Activated CD8-positive, alpha-beta memory T cell treated with anti-CD3 and anti-CD28 coated beads for 36 hours (primary cell): ENCODE measurements around the gene ZNF169. TPM values are rescaled to one million over a fixed set of nuclear protein-coding genes. Genes with fewer than 3 reads are reported as not detected.
"Not testable (repeated sequence)": the region's sequence is repeated elsewhere in the genome, so short reads cannot be mapped to it uniquely, and the experiment has no call there.

ENCODE experiments used
- CTCF ChIA-PET: fragments of 350-600 bp; sonication (Branson Sonifier 250); formaldehyde crosslinking; loops from one replicate; lab custom pipeline; 2021; ENCODE audit warnings: antibody characterized with exemption; lab: Charles Lee
- POLR2A ChIA-PET: fragments of 350-600 bp; sonication (Branson Sonifier 250); formaldehyde crosslinking; loops from one replicate; lab custom pipeline; 2021; ENCODE audit warnings: antibody characterized with exemption; lab: Charles Lee
- total RNA-seq, 2 experiments: library from RNA; stranded (reverse); gene quantifications; one replicate each; pipeline ENCODE4 v1.2.3, GENCODE V29; 2021

Gene ZNF169
- total RNA-seq = 1 to 10 TPM; 5.2 to 5.7 TPM

DNA sequence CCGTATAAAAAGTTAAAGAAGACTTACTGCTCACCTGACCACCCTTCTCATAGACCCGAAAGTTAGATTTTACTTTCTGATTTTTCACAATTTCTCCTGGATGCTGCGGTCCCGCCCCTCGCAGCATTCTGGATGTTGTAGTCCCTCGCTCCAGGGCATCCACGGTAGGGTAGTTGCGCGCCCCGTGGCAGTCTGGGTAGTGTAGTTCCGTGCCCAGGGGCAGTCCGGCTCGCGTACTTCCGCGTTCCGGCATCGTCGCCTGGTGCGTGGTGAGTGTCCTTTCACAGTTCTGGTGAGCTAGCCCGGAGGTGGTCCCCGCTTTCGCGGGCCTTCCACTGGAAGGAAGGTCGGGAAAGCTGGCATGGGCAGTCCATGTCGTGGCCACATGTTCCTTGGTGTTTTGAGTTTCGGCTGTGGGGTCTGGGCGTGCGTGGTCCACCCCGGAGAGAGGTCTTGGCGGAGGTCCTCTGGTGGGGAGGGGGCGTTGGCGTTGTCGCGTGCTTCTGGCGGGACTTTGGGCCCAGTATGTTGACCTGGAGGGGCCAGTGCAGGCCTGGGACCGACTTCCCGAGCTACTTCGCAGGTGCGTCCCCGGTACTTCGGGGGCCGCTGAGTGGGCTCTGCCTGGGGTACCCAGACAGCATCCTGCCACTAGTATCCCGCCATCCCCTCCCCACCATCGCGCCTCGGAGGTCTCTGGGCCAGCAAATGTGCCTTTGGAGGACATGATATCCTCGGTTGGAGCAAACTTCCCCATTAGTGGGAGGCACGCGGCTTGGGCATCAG lies at the start of gene ZNF169:
TSS of gene ZNF169 (plus strand) at position 222 of the 786 bp plus-strand sequence. CDS start 19,515 bp downstream, outside the sequence.
- ChIA-PET CTCF (interaction anchor here (0.6 kb wide), 1 partner anchor 9 kb away, joined by 4 read pairs; no protein-coding TSS in a partner anchor), POLR2A (interaction anchor here (0.7 kb wide), 1 partner anchor 90 kb away, joined by 4 read pairs; no protein-coding TSS in a partner anchor)

DNA sequence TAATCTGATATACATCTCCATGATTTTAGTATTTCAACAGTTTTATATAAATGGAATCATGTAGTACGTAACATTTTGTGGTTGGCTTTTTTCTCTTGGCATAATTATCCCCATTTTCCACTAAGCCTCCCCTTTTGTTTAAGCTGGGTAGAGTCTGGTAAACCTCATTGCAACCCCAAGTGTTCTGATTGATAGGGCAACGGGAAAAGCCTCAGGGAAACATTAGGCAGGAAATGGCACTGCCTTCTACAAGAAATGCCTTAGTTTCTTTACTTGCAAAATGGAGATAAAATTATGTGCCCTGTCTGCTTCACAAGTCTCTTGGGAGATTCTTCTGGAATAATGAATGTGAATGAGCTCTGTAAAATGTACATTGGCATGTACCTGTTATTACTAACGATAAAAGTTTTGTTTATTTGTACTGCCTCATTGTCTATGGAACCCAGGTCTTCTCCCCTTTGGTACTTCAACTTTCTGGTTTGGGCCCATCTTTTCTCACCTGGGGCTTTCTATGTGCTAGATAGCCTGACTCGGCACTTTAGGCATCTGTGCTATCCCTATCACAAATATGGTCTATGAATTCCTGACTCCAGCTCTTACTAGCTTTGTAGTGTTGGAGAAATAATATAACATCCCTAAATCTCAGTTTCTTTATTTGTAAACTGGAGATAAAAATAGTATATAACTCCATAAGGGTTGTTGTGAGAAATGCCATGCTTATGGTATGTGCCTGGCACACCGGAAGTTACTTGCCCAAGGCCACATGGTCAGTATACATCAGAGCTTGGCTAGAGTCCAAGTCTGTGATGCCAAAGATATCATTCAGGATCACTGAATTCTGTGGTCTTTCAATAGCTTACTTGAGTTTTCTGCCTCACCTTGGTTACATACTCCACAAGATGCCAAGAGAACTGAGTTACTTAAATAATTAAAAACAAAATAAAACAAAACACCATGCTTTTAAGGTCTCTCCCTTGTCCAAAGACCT lies 48.2 kb upstream of the ZNF169 start:
- CTCF ChIA-PET = interaction anchor here (1.9 to 4.4 kb wide), 2 partner anchors 145 to 146 kb away, joined by 6 to 38 read pairs; no protein-coding TSS in a partner anchor
- POLR2A ChIA-PET = no interaction called here

DNA sequence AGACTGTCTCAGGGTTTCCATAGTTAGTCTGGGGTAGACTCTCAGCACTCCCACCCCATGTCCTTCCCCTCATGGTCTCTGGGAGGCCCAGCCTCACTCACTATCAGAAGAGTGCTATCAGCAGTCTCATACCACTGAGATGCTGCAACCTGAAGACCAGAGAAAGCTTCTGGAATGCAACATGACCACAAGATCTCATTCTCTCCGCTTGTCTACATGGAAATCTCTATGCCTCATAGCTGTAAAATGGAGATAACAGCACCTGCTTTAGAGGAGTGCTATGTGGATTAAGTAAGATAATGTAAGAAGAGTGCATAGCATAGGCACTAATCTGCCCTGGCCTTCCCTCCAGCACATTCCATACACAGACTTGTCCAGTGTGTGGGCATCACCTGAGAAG lies 47.0 kb upstream of the ZNF169 start:
- CTCF ChIA-PET = interaction anchor here (0.7 to 4.4 kb wide), 6 partner anchors 29 to 249 kb away, joined by 3 to 38 read pairs (median 5); no protein-coding TSS in a partner anchor
- POLR2A ChIA-PET = no interaction called here

DNA sequence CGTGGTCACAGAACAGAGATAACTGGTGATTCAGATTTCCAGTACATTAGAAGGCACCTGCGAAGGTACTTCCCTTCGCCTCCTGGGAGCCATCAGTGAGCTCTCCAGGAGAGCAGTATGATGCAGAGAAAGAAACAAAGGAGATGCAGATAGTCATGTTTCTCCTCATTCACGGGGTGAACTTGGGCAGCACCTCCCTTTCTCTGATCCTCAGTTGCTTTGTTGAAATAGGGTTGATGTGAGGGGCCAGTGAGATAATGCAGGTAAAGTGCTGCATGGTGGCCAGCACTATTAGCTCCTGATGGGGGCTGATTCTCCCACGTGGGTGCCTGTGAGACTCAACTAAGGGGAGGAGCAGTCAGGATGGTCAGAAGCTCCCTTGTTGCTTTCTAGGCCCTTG lies 46.6 kb upstream of the ZNF169 start:
- ChIA-PET CTCF (interaction anchor here (0.7 to 4.4 kb wide), 6 partner anchors 29 to 249 kb away, joined by 3 to 38 read pairs (median 5); no protein-coding TSS in a partner anchor), POLR2A (no interaction called here)

DNA sequence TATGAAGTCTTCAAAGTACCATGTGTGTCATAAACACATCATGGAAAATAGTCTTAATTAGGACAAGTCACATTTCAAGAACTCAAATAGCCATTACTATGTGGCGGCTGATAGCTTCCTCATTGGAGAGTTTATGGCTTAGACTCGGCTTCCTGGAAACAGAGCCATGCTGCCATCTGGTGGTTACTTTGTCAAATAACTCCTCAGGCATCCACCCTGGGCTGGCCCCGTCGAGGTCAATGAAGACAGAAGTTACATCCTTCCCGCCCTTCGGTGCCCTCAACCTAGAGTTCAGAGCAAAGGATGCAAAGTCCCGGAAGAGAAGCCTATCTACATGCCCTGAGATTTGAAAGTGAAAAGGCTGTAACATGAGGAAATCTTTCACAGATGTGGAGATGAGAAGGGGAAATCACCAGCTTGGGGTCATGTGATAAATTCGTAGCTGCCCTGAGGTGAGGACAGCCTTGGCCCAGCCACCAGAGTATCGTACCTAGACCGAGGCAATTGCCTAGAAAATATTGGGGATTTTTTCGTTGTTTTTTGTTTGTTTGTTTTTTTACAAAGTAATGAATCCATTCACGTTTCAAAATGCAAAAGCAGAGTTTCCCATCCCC lies 45.5 kb upstream of the ZNF169 start:
- ChIA-PET POLR2A (no interaction called here), CTCF (interaction anchor here (0.6 to 4.4 kb wide), 15 partner anchors 17 to 250 kb away, joined by 3 to 38 read pairs (median 4); no protein-coding TSS in a partner anchor)

DNA sequence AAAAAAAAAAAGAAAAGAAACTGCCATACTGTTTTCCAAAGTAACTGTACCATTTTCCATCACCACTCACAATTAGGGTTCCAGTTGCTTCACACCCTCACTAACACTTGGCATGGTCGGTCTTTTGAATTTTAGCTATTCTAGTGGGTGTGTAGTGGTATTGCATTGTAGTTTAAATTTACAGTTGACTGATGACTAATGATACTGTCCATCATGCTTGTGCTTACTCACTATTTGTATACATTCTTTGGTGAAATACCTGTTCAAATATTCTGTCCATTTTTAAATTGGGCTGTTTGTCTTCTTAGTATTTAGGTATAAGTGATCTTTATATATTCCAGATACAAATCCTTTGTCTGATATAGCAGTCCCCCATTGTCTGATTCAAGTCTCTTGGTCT lies 36.2 kb upstream of the ZNF169 start:
- ChIA-PET POLR2A (no interaction called here), CTCF (no interaction called here)

DNA sequence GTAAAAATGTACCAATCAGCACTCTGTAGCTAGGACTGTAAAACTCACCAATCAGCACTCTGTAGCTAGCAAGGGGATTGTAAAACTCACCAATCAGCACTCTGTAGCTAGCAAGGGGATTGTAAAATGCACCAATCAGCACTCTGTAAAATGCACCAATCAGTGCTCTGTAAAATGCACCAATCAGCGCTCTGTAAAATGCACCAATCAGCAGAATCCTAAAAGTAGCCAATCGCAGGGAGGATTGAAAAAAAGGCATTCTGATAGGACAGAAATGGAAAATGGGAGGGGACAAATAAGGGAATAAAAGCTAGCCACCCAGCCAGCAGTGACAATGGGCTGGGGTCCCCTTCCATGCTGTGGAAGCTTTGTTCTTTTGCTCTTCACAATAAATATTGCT lies 33.7 kb upstream of the ZNF169 start:
- POLR2A ChIA-PET, CTCF ChIA-PET: not testable (repeated sequence)

DNA sequence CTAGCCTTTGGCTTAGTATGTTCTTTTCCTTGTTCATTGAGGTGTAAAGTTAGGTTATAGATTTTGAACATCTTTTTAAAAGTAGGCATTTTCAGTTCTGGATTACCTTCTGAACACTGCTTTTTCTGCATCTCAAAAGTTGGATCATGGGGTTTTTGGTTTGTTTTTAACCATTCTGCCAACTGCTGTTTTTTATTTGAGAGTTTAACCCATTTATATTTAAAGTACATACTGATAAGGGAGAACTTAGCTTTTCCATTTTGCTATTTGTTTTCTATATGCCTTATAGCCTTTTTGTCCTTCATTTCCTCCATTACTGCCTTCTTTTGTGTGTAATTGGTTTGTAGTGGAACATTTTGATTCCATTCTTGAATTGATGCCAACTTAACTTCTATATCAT lies 30.5 kb upstream of the ZNF169 start:
- ChIA-PET POLR2A (interaction anchor here (0.6 kb wide), 1 partner anchor 62 kb away, joined by 3 read pairs; no protein-coding TSS in a partner anchor), CTCF (no interaction called here)

DNA sequence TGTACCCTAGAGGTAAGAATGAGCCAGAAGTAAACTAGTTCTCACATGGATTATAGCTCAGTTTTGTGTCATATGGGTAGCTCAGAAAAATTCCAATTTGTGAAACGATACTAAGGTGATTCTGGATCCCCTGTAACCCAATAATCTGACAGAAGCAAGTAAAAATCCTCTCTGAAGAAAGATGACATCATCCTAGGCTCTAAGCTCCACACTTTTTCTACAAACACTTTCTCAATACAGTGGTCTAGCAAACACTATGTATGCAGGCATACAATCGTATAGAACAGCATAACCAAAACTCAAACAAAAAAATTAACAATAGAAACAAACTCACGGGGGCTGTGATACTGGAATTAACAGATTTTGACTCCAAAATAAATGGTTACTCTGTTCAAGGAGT lies 26.7 kb upstream of the ZNF169 start:
- ChIA-PET CTCF (no interaction called here), POLR2A (no interaction called here)

DNA sequence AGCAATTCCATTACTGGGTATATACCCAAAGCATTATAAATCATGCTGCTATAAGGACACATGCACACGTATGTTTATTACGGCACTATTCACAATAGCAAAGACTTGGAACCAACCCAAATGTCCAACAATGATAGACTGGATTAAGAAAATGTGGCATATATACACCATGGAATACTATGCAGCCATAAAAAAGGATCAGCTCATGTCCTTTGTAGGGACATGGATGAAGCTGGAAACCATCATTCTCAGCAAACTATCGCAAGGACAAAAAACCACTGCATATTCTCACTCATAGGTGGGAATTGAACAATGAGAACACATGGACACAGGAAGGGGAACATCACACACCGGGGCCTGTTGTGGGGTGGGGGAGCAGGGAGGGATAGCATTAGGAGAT lies 18.0 kb upstream of the ZNF169 start:
- POLR2A ChIA-PET = not testable (repeated sequence)

DNA sequence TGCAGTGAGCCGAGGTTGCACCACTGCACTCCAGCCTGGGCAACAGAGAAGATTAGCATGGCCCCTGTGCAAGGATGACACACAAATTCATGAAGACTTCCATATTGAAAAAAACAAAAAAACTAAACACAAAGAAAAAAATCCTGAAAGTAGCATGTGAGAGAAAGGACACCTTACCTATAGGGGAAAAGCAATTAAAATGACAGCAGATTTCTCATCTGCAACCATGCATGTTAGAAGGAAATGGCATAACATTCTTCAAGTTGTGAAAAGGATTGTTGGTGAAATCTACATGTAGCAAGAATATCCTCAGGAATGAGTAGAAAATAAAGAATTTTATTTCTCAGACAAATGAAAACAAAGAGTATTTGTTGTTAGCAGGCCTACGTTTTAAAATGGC lies 13.4 kb upstream of the ZNF169 start:
- CTCF ChIA-PET = no interaction called here
- POLR2A ChIA-PET = no interaction called here

More for the DNA sequence above, 18.0 kb upstream of the ZNF169 start:
- CTCF ChIA-PET = not testable (repeated sequence)

DNA sequence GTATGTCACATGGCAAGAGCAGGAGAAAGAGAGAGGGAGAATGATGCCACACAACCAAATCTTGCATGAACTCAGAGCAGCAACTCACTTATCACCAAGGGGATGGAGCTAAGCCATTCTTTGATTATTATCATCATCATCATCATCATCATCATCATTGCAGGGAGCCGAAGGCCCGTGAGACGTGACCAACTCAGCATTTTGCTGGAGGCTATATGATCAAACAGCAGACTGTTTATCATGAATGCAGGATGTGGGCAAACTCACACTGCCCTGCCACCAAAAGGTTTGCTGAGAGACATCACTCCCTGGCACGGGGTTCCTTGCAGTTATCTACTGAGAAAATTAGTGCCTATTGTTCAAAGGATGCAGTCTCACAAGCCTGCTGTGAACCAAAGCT lies 8.6 kb upstream of the ZNF169 start:
- POLR2A ChIA-PET = no interaction called here
- CTCF ChIA-PET = no interaction called here

DNA sequence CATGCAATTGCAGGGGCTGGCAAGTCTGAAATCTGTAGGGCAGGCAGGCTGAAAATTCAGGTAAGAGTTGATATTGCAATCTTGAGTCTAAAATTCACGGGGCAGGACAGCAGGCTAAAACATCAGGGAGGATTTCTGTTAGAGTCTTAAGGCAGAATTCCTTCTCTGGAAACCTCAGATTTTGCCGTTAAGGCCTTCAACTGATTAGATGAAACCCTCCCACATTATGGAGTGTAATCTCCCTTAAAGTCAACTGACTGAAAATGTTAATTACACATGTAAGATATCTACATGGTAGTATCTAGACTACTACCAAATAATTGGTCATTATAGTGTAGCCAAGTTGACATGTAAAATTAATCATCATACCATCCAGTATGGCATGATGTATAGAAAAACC lies 3.1 kb upstream of the ZNF169 start:
- POLR2A ChIA-PET = no interaction called here
- CTCF ChIA-PET = no interaction called here

DNA sequence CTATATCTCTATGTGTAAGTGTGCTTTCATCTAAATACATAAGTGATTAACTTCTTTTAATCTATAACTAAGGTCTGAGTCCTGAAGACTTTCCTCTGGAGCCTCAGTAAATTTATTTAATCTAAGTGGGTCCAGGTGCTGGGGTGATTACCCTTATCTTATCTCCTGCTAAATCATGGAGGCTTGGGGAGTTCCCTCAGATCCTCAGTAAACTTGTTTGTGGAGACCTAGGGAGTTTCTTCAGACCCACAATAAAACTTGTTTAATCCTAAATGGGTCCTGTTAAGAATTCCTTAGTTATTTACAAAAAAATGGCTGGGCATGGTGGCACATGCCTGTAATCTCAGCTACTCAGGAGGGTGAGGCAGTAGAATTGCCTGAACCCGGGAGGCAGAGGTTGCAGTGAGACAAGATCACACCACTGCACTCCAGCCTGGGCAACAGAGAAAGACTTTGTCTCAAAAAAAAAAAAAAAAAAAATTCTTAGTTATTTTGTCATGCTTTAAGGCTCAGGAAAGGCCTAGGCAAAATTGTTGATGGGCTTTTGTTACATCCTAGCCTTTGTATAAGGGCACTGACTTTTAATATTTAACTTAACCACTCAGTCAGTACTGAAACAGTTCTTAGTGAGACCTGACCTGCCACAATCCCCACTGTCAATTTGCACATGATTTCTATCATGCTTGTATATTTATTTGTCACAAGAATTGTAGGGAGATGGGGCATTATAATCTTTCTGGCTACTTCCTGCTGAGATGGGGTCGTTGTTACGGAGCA lies 6.7 kb downstream of the ZNF169 start:
- CTCF ChIA-PET, POLR2A ChIA-PET: not testable (repeated sequence)

DNA sequence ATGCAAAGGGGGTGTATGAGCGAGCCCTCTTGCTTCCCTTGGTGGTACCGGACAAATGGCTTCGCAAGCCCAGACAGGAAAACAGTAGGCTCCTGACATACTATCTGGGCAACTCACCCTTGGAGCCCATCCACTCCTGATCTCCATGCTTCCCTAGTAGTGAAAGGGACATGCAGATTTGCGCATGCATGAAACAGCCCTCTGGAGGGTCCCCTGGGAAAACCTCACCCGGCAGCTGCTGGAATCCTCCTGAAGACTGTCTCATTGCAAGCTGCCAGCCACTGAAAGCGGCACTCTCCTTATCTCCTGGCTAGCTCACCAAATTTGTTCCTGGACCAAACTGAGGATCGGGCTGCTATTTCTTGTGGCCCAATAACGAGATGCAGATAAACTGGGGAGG lies 10.2 kb downstream of the ZNF169 start:
- ChIA-PET POLR2A (no interaction called here), CTCF (no interaction called here)

DNA sequence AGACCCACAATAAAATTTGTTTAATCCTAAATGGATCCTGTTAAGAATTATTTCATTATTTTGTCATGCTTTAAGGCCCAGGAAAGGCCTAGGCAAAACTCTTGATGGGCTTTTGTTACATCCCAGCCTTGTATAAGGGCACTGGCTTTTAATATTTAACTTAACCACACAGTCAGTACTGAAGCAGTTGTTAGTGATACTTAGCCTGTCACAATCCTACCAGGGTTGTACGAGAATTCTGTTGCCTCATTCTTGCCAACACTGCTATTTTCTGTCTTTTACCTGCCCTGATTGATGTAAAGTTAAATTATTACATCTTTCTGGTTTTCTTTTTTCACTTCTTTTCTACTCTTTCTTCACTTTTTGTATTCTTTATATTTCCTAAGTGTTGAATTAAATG lies 10.9 kb downstream of the ZNF169 start:
- POLR2A ChIA-PET = no interaction called here
- CTCF ChIA-PET = no interaction called here

DNA sequence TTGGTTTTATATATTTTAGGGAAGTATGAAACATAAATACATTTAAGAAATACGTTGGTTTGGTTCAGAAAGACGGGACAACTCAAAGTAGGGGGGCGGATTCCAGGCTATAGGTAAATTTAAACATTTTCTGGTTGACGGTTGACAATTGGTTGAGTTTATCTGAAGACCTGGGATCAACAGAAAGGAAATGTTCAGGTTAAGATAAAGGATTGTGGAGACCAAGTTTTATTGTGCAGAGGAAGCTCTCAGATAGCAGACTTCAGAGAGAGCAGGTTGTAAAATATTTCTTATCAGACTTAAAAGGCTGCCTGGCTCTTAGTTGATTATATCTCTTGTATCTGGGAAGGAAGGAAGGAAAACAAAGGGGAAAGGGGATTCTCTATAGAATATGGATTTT lies 17.9 kb downstream of the ZNF169 start:
- POLR2A ChIA-PET = not testable (repeated sequence)

DNA sequence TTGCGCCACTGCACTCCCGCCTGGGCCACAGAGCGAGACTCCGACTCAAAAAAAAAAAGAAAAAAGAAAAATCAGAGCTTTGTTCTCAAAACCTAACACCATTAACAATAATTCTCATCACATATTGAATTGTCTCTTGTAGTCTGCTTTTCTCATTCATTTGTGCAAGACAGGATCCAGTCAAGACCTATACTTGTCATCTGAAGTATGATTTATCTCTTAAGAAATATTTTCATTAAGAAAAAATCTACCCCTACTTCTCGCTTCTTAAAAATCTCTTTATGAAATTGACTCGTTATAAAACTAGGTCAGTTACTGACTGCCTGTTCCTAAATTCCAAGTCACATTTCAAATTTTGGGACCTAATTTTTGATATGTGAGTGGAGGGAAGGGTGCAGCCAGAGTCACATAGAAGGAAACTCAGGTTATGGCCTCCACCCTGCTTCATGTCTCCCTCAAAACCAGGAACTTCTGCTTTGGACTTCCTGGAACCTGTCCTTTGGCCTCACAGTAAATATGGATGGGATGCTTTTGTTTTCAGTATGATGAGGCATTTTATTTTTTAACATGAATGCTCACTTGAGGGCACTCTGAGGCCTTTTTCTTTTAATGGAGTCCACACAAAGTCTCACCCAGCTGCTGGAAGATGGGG lies 18.9 kb downstream of the ZNF169 start:
- POLR2A ChIA-PET = no interaction called here

More for the DNA sequence above, 17.9 kb downstream of the ZNF169 start:
- CTCF ChIA-PET = not testable (repeated sequence)

More for the DNA sequence above, 18.9 kb downstream of the ZNF169 start:
- CTCF ChIA-PET = no interaction called here
